Esophagus squamous epithelium (tissue), 4 donors: ENCODE results near the gene TMEM235.
A peak's percentile ranks its signal among the peaks of the same experiment; 100 is the strongest.

Experiments used
- POLR2A ChIP-seq, 4 donors: fragments of 450-650 bp; IDR thresholded peaks; one replicate each; pipeline ENCODE4 v1.6.1; 2017; ENCODE audit warnings: antibody characterized with exemption in 4 of 4, mild to moderate bottlenecking in 4 of 4, moderate library complexity in 3 of 4
- TF ChIP-seq, protein P1 (sequence below), 6 experiments: fragments of 450-650 bp in 4 of 6; fragments of 200-600 bp in 2 of 6; sonication (generic) in 2 of 6; IDR thresholded peaks; one replicate each; pipeline ENCODE4 v1.5.1; 2016 to 2019; ENCODE audit warnings: antibody characterized with exemption in 6 of 6, mild to moderate bottlenecking in 4 of 6, moderate library complexity in 4 of 6

DNA sequence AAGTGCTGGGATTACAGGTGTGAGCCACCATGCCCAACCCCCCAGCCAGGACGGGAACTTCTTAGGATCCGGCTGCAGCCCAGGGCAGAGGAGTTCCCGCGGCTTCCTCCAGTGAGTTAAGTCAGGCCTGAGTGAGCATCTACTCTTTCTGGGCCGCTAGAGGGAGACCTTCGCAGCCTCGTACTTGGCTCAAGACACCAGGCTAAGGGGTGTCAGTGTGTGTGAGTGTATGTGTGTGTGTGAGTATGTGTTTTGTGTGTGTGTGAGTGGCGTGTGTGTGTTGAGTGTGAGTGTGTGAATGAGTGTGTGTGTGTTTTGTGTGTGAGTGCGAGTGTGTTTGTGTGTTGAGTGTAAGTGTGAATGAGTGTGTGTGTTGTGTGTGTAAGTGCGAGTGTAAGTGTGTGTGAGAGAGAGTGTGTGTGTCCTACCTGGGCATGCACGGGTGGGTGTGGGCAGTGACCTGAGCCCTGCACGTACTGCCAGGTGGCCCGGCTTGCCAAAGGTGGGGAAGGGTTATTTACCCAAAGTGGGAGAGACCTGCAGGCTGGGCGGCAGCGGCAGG, 58.5 kb downstream of the TMEM235 start:
- TF ChIP-seq, protein P1, sequence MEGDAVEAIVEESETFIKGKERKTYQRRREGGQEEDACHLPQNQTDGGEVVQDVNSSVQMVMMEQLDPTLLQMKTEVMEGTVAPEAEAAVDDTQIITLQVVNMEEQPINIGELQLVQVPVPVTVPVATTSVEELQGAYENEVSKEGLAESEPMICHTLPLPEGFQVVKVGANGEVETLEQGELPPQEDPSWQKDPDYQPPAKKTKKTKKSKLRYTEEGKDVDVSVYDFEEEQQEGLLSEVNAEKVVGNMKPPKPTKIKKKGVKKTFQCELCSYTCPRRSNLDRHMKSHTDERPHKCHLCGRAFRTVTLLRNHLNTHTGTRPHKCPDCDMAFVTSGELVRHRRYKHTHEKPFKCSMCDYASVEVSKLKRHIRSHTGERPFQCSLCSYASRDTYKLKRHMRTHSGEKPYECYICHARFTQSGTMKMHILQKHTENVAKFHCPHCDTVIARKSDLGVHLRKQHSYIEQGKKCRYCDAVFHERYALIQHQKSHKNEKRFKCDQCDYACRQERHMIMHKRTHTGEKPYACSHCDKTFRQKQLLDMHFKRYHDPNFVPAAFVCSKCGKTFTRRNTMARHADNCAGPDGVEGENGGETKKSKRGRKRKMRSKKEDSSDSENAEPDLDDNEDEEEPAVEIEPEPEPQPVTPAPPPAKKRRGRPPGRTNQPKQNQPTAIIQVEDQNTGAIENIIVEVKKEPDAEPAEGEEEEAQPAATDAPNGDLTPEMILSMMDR (IDR thresholded peaks at IDR 0.05), result peak; percentile 58 to 90 (median 82)
- TF ChIP-seq POLR2A (IDR thresholded peaks at IDR 0.05), result no peak
